ENCODE measurements around the gene PNCK. TPM values are rescaled to one million over a fixed set of nuclear protein-coding genes. Genes with fewer than 3 reads are reported as not detected.

PNCK gene
- total RNA-seq, 3 donors from 2014 or later, result 0.48 to 1.3 (median 0.73) TPM

GRCh38 chrX:153648358-153649177 is 25.0 kb downstream of the PNCK start:
- peaks cover 0 to 77% of the 10 kb centered on the region in 2 donors for H3K27me3 ChIP-seq
- H3K27ac ChIP-seq, result no peak overlapping the region
- DNase-seq (ENCODE audit: low spot score in 2 of 2), result no peak
- H3K4me1 ChIP-seq, result no peaks in the 10 kb centered on the region
- H3K9me3 ChIP-seq, result peaks cover 0 to 7% of the 10 kb centered on the region in 2 donors
- intact Hi-C loops (cut with DNase I; ENCODE audit: low total_unique reads), result no loop called here
- TF ChIP-seq POLR2A (IDR thresholded peaks at IDR 0.05) (no peak), CTCF (IDR thresholded peaks at IDR 0.05) (no peak), POLR2AphosphoS5 (IDR thresholded peaks at IDR 0.05) (no peak)
- no peak overlapping the region for H3K4me3 ChIP-seq
- no peaks in the 10 kb centered on the region for H3K36me3 ChIP-seq

- peak in 1 of 2 donors; percentile 7 for DNase-seq (ENCODE audit: low spot score in 2 of 2)
- H3K4me3 ChIP-seq, result peak overlapping the region in 2 of 3 donors; percentile 32 to 58
- no peaks in the 10 kb centered on the region for H3K9me3 ChIP-seq
- TF ChIP-seq POLR2AphosphoS5 (IDR thresholded peaks at IDR 0.05), result no peak
- no peak for TF ChIP-seq POLR2A (IDR thresholded peaks at IDR 0.05)
- TF ChIP-seq CTCF (IDR thresholded peaks at IDR 0.05), result no peak
- H3K27ac ChIP-seq, result no peak overlapping the region
- intact Hi-C loops (cut with DNase I; ENCODE audit: low total_unique reads), result no loop called here
- H3K27me3 ChIP-seq, result peaks cover 0 to 86% of the 10 kb centered on the region in 2 donors
- no peaks in the 10 kb centered on the region for H3K4me1 ChIP-seq
- H3K36me3 ChIP-seq, result no peaks in the 10 kb centered on the region
Measured at GRCh38 chrX:153647461-153648357, 25.9 kb downstream of the PNCK start.

DNA sequence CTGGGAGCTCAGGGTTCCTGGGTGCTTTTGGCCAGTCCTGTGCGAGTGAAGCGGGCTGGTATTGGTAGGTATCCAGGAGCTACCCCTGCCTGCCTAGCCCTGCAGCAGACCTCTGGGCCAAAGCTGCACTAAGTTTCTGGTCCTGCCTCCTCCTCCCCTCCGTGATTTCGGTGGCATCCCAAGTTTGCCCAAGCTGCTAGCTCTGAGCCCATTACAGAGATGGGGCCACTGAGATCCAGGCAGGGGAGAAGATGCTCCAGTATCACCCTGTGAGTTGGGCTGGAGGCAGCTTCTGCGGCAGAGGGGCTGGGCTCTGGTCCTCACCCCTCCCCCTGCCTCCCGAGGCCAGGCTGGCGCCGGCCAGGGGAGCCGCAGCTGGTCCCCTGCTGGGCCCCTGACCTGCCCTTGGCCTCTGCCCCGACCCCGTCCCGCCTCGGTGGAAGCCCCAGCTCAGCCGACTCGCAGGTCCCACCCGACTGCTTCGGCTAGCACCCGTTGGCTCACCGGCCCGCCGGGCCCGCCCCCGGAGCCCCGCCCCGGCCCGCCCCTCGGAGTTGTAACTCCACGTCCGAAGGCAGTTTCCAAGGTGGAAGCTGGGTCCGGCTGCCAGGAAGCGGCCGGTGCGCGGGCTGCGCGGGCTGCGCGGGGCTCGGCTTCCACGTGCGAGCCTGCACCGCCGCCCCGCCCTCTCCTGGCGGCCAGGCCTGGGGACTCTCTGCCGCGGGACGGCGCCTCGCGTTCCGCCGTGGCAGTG is 26.8 kb downstream of the PNCK start, which contains the start of gene DUSP9:
TSS of gene DUSP9 (plus strand) at position 584 of the 754 bp plus-strand sequence. CDS start 751 bp downstream, outside the sequence.
- TF ChIP-seq POLR2A (IDR thresholded peaks at IDR 0.05) (no peak), CTCF (IDR thresholded peaks at IDR 0.05) (no peak), POLR2AphosphoS5 (IDR thresholded peaks at IDR 0.05) (no peak)
- H3K4me1 ChIP-seq, result no peaks in the 10 kb centered on the region
- H3K27me3 ChIP-seq, result peaks cover 0 to 93% of the 10 kb centered on the region in 2 donors
- H3K36me3 ChIP-seq, result no peaks in the 10 kb centered on the region
- H3K9me3 ChIP-seq, result no peaks in the 10 kb centered on the region
- no peak within 1 kb of the TSS for H3K27ac ChIP-seq
- H3K4me3 ChIP-seq, result peak within 1 kb of the TSS in 2 of 3 donors; percentile 32 to 58
- DNase-seq (ENCODE audit: low spot score in 2 of 2), result no peak
- intact Hi-C loops (cut with DNase I; ENCODE audit: low total_unique reads), result no loop called here

DNA sequence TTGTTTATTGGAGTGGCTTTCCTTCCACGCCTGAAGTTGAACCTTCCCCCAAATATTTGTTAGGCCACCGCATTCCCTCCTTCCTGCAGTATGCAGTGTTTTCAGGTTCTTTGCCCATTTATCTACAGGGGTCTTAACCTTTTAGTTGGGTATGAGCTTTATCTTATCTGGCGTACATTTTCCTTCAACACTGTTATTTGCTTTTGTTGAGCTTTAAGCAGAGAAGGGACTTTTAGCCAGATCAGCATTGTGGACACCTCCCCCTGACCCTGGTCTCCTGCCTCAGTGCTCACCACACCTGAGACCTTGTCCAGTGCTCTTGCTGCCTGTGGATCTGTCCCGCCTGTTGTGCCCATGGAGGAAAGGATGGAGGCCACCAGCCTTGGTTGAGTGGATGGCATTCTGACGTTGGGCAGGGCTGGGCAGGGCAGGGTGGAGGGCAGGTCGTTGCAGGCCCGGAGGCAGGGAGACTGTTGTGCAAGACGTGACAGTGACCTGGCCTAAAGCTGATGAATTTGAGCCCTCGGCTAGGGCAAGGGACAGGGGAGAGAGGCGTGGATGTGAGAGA is 27.6 kb downstream of the PNCK start:
- no peak for DNase-seq (ENCODE audit: low spot score in 2 of 2)
- Histone ChIP-seq H3K4me1 (no peaks in the 10 kb centered on the region), H3K27ac (no peak overlapping the region), H3K27me3 (peaks cover 0 to 93% of the 10 kb centered on the region in 2 donors), H3K4me3 (no peak overlapping the region), H3K9me3 (no peaks in the 10 kb centered on the region), H3K36me3 (no peaks in the 10 kb centered on the region)
- intact Hi-C loops (cut with DNase I; ENCODE audit: low total_unique reads), result no loop called here
- TF ChIP-seq POLR2AphosphoS5 (IDR thresholded peaks at IDR 0.05), result no peak

DNA sequence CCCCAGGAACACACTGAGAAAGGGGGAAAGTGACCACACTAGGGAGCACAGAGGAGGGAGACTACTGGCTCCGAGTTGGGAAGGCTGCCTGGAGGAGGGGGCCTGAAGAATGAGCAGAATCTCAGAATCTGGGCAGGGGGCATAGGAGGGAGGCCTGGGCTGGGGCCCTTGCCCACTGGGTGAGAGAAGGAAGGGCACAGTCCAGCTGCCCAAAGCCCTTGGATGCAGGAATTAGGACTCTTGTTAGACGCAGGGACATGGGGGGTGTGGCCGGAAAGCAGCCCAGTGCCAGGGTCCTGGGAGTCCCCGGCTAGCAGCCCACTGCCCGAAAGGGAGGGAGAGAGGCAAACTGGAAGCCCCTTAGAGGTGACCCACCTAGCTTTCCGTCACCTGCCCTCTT is 28.5 kb downstream of the PNCK start:
- TF ChIP-seq POLR2A (IDR thresholded peaks at IDR 0.05), result no peak
- no peak for TF ChIP-seq POLR2AphosphoS5 (IDR thresholded peaks at IDR 0.05)
- no peak for TF ChIP-seq CTCF (IDR thresholded peaks at IDR 0.05)
- Histone ChIP-seq H3K27me3 (peaks cover 0 to 96% of the 10 kb centered on the region in 2 donors), H3K9me3 (no peaks in the 10 kb centered on the region), H3K36me3 (no peaks in the 10 kb centered on the region), H3K27ac (no peak overlapping the region), H3K4me3 (no peak overlapping the region), H3K4me1 (no peaks in the 10 kb centered on the region)
- DNase-seq (ENCODE audit: low spot score in 2 of 2), result no peak
- intact Hi-C loops (cut with DNase I; ENCODE audit: low total_unique reads), result no loop called here

All from breast epithelium (tissue), 4 donors.